ENCODE data around the gene SMIM33.
"Not testable (repeated sequence)": the region's sequence is repeated elsewhere in the genome, so short reads cannot be mapped to it uniquely, and the experiment has no call there.

DNA sequence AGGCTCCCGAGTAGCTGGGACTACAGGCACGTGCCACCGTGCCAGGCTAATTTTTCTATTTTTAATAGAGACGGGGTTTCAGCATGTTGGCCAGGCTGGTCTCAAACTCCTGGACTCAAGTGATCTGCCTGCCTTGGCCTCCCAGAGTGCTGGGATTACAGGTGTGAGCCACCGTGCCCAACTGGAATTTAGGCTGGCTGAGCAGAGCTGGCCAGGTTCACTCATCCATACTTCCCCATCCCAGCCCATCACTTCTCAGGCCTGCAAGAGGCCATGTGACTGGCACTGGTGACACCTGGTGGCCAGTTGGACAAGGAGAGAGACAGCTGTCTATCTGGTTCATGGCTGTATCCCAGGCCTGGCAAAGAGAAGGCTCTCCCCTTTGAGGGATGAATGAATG, 42.6 kb downstream of the SMIM33 start:
- TF ChIP-seq RAD21 (IDR thresholded peaks at IDR 0.05; ENCODE audit: low read depth) (peak; percentile 98), TCF12 (IDR thresholded peaks at IDR 0.05; ENCODE audit: low read depth) (peak; percentile 33)
- not testable (repeated sequence) for TF ChIP-seq EP300 (IDR thresholded peaks at IDR 0.05; ENCODE audit: borderline replicate concordance); TAF1 (IDR thresholded peaks at IDR 0.05; ENCODE audit: low read depth)
- TF ChIP-seq, protein P1, sequence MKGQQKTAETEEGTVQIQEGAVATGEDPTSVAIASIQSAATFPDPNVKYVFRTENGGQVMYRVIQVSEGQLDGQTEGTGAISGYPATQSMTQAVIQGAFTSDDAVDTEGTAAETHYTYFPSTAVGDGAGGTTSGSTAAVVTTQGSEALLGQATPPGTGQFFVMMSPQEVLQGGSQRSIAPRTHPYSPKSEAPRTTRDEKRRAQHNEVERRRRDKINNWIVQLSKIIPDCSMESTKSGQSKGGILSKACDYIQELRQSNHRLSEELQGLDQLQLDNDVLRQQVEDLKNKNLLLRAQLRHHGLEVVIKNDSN (IDR thresholded peaks at IDR 0.05) = peak; percentile 88

All from Ishikawa (cell line).